GM10266 (cell line): ENCODE results near the gene PRTN3.

Experiments used
- DNase-seq: peaks from one replicate; pipeline ENCODE4 v3.0.0; 2012; ENCODE audit errors: extremely low spot score
- CTCF ChIP-seq: IDR thresholded peaks from 2 replicates; pipeline ENCODE4 v1.5.1; 2012; ENCODE audit warnings: mild to moderate bottlenecking, low read depth; ENCODE audit not compliant: control insufficient read depth, insufficient read depth; ENCODE audit errors: missing control alignments

PRTN3 gene

DNA sequence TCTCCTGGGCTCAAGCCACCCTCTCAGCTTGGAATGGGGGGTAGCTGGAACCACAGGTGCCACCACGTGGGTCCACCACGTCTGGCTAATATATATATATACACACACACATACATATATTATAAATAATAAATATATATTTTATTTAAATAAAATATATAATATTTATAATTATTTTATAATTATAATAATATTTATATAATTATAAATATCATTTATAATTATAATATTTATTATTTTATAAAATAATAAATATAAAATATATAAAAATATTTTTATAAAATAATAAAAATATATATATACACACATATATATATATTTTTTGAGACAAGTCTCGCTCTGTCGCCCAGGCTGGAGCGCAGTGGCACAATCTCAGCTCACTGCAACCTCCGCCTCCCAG is 13.8 kb downstream of the PRTN3 start:
- no peak for TF ChIP-seq CTCF
- no peak for DNase-seq

- DNase-seq: no peak
- TF ChIP-seq CTCF: no peak
Observed at GRCh38 chr19:855142-855541, 14.3 kb downstream of the PRTN3 start.

GRCh38 chr19:855566-856120 is 14.8 kb downstream of the PRTN3 start:
- TF ChIP-seq CTCF: no peak
- DNase-seq: no peak

GRCh38 chr19:858284-858683 is 17.5 kb downstream of the PRTN3 start:
- no peak for DNase-seq
- no peak for TF ChIP-seq CTCF

- no peak for TF ChIP-seq CTCF
- DNase-seq: no peak
Observed at GRCh38 chr19:858868-859843, 18.4 kb downstream of the PRTN3 start, which contains the start of gene CFD. Gene CFD, plus strand, starts transcription at chr19:859664. Its CDS starts 26 bp downstream, at chr19:859690.

GRCh38 chr19:861141-861755 is 20.4 kb downstream of the PRTN3 start:
- no peak for TF ChIP-seq CTCF
- DNase-seq: no peak
